ENCODE data around the gene TOMM34. TPM values are rescaled to one million over a fixed set of nuclear protein-coding genes. Genes with fewer than 3 reads are reported as not detected.
A peak's percentile ranks its signal among the peaks of the same experiment; 100 is the strongest.

The TOMM34 gene, protein sequence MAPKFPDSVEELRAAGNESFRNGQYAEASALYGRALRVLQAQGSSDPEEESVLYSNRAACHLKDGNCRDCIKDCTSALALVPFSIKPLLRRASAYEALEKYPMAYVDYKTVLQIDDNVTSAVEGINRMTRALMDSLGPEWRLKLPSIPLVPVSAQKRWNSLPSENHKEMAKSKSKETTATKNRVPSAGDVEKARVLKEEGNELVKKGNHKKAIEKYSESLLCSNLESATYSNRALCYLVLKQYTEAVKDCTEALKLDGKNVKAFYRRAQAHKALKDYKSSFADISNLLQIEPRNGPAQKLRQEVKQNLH
- 62.6 TPM for polyA plus RNA-seq (2012; ENCODE audit: insufficient read depth, insufficient read length)

DNA sequence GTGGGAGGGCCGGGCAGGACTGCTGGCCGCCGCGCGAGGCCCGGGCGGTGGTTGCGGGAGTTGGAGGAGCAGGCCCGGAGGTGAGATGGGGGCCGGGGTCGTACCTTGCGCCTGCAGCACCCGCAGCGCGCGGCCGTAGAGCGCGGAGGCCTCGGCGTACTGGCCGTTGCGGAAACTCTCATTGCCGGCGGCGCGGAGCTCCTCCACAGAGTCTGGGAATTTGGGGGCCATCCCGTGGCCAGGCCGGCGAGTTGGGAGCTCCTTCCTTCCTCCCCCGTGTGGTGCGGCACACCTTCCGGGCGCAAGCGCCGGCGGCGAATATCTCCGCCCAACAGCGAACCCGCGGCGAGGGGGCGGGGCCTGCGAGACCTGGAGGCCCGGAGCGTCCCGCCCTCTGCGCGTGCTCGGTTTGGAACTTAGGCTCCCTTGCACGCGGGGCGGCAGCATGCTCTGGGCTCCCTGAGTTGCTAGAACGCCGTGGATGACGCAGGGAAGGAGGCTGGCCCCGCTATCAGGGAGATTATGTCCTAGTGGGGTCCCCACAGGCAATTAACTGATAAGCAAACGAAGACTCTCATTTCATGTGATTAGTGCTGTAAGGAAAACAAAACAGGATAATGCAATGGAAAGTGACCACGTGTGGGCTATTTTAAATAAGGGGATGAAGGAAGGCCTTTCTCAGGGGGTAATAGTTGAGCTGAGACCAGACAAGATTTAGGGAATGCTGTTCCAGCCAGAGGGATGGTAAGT, at the start of gene TOMM34:
TOMM34 (minus strand) TSS at position 295 of the 750 bp plus-strand sequence; CDS start at position 231, 64 bp downstream.
- H3K4me3 ChIP-seq (ENCODE audit: low read length): peak within 1 kb of the TSS; percentile 86
- DNase-seq (ENCODE audit: low read depth, low spot score): peak; percentile 89

GRCh38 chr20:45008521-45009049, 48.4 kb upstream of the TOMM34 start:
- DNase-seq (ENCODE audit: low read depth, low spot score): no peak
- H3K4me3 ChIP-seq (ENCODE audit: low read length): no peak overlapping the region

DNA sequence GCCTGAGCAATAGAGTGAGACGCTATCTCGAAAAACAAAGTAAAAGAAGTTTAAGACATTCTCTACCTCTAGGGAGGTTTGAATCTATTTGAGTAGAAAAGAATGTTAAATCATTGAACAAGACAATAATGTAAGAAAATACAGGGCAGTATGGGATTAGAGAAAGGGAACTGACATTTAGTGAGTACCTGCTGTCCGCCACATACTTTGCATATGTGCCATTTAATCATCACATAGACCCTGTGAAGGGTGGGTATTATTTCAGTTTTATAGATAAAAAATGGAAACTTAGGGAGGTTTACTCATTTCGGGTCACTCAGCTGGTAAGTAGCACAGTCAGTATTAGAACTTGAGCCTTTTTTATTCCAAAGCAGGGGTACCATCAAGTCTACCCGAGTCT, 37.5 kb upstream of the TOMM34 start:
- DNase-seq (ENCODE audit: low read depth, low spot score): no peak
- no peak overlapping the region for H3K4me3 ChIP-seq (ENCODE audit: low read length)

DNA sequence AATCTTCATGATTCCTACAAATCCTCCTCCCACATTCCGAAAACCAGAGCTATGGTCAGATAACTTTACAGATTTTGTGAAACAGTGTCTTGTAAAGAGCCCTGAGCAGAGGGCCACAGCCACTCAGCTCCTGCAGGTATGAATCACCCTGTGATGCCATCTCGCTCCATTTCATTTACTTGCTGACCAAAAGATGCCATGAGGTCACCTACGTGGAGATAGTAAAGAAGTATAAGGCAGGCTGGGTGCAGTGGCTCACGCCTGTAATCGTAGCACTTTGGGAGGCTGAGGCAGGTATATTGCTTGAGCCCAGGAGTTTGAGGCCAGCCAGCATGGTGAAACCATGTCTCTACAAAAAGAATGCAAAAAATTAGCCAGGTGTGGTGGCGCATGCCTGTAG, 37.0 kb upstream of the TOMM34 start:
- DNase-seq (ENCODE audit: low read depth, low spot score): no peak

GRCh38 chr20:44993343-44993742, 33.1 kb upstream of the TOMM34 start:
- no peak overlapping the region for H3K4me3 ChIP-seq (ENCODE audit: low read length)
- DNase-seq (ENCODE audit: low read depth, low spot score): no peak

More for the DNA sequence above, 37.0 kb upstream of the TOMM34 start:
- no peak overlapping the region for H3K4me3 ChIP-seq (ENCODE audit: low read length)

GRCh38 chr20:44990957-44991356, 30.8 kb upstream of the TOMM34 start:
- DNase-seq (ENCODE audit: low read depth, low spot score): no peak
- no peak overlapping the region for H3K4me3 ChIP-seq (ENCODE audit: low read length)

DNA sequence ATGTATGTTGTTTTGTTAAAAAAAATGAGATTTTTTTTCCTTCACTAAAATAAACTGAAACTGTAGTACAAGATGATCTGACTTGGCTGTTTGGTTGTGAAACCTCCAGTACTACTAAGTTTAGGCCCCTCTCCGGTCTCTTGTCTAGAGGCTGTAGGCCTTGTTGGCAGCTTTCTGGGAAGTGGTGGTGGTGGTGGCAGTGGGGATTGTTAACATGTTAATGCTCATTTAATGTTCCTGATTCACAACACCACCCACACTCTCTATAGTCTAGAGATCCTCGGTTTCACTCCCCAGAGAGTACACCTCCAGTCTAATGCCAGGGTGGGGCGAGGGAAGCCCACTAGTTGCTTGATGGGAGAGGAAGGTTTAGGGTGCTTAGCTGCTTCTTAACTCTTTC, 30.2 kb upstream of the TOMM34 start:
- no peak for DNase-seq (ENCODE audit: low read depth, low spot score)
- H3K4me3 ChIP-seq (ENCODE audit: low read length): no peak overlapping the region

- DNase-seq (ENCODE audit: low read depth, low spot score): no peak
- no peak overlapping the region for H3K4me3 ChIP-seq (ENCODE audit: low read length)
Measured at GRCh38 chr20:44988631-44989171, 28.5 kb upstream of the TOMM34 start.

- H3K4me3 ChIP-seq (ENCODE audit: low read length): no peak overlapping the region
- no peak for DNase-seq (ENCODE audit: low read depth, low spot score)
Measured at GRCh38 chr20:44983093-44983674, 23.0 kb upstream of the TOMM34 start.

GRCh38 chr20:44981736-44982406, 21.7 kb upstream of the TOMM34 start:
- no peak overlapping the region for H3K4me3 ChIP-seq (ENCODE audit: low read length)
- DNase-seq (ENCODE audit: low read depth, low spot score): no peak

DNA sequence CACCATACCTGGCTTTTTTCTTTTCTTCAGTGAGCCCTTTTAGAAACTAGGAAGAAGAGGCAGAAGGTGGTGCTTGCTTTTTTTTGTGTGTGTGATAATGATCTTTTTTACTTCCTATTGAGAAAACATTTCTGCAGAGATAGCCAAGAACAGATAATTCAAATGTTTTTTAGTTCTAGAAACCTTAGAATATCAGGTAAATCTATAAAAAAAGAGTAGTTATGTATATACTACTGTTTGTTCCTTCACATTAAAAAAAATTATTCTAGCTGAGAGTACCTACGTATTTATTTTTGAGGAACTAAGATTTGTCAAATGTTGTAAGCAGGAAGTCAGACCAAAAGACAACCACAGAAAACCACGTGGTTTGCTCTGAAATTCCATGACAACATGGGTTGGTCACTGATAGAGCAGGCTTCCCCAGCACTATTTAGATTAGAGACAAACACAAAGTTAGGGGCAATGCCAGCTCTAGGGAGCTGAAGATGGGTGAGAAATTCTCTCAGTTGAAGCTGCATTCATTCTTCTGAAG, 19.0 kb upstream of the TOMM34 start:
- peak overlapping the region; percentile 17 for H3K4me3 ChIP-seq (ENCODE audit: low read length)
- peak; percentile 79 for DNase-seq (ENCODE audit: low read depth, low spot score)

DNA sequence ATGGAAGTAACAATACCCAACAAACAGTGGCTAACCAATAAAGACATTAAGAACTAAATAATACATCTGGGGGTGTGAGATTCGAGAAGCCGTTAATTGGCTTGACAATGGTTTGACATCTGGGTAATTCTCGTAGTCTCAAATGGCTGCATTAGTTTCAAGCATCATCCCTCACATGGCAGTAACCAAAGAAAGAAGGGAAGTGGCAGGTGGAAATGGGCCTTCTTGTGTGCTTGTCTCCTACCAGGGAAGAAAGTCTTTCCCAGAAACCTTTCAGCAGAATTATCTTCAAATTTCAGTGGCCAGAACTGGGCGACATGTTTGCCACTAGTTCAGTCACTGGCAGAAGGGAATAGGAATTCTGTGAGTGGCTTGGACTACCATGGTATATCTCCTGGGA, 16.5 kb upstream of the TOMM34 start:
- no peak for DNase-seq (ENCODE audit: low read depth, low spot score)
- no peak overlapping the region for H3K4me3 ChIP-seq (ENCODE audit: low read length)

GRCh38 chr20:44973053-44973452, 12.9 kb upstream of the TOMM34 start:
- H3K4me3 ChIP-seq (ENCODE audit: low read length): no peak overlapping the region

GRCh38 chr20:44970243-44970757, 10.1 kb upstream of the TOMM34 start:
- peak; percentile 84 for DNase-seq (ENCODE audit: low read depth, low spot score)
- H3K4me3 ChIP-seq (ENCODE audit: low read length): peak overlapping the region; percentile 32

More at GRCh38 chr20:44973053-44973452, 12.9 kb upstream of the TOMM34 start:
- DNase-seq (ENCODE audit: low read depth, low spot score): no peak

- no peak overlapping the region; the same call in 1 of the 2 replicates for H3K4me3 ChIP-seq (ENCODE audit: low read length)
- no peak for DNase-seq (ENCODE audit: low read depth, low spot score)
Measured at GRCh38 chr20:44969300-44969894, 9.2 kb upstream of the TOMM34 start.

- peak overlapping the region; percentile 98 for H3K4me3 ChIP-seq (ENCODE audit: low read length)
- peak; percentile 67 for DNase-seq (ENCODE audit: low read depth, low spot score)
Measured at GRCh38 chr20:44967207-44967807, 7.1 kb upstream of the TOMM34 start.

DNA sequence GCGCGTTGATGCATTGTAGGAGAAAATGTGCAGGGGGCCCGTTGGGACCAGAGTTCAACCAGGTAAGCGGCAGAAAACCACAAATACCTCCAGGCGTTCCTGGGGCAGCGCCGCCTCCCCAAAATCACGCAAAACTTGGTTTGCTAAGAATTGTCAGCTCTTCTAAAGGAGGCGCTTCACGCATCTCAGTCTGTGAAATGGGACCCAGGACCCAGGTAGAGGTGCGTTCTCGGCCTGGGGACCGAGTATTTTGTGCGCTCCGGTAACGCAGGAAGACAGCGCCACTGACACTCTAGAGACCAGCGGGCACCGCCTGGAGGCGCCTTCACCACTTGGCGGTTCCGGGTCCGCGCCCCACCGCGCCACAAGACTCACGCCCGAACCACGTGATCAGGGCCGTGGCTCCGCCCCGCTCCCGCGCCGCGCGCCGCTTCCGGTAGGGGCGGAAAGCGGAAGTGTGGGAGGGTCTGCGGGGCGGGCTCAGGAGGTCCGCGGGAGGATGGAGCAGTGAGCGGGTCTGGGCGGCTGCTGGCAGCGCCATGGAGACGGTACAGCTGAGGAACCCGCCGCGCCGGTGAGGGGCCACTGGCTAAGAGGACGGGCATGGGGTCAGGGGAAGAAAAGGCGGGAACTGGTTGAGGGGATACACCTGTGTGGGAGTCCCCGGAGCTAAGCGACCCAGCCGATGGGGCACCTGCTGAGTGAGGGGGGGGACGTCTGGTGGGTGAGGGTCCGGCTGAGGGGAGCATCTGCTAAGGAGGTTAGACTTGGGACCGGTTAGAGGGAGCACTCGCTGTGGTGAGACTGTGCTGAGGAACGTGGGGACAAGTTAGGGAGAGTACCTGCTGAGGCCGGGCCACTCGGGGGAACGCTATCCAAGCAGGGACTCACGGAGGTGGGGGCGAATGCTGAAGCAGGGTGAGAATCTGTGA, 6.1 kb upstream of the TOMM34 start, which contains the start of gene STK4:
STK4 (plus strand) TSS at position 483 of the 932 bp plus-strand sequence; CDS start at position 540, 57 bp downstream.
- DNase-seq (ENCODE audit: low read depth, low spot score): peak; percentile 92
- H3K4me3 ChIP-seq (ENCODE audit: low read length): peak within 1 kb of the TSS; percentile 98
